ENCODE results near the gene MRPL4. TPM values are rescaled to one million over a fixed set of nuclear protein-coding genes. Genes with fewer than 3 reads are reported as not detected.

MRPL4 gene
- total RNA-seq, 1 experiment from 2014 or later = 146 TPM

DNA sequence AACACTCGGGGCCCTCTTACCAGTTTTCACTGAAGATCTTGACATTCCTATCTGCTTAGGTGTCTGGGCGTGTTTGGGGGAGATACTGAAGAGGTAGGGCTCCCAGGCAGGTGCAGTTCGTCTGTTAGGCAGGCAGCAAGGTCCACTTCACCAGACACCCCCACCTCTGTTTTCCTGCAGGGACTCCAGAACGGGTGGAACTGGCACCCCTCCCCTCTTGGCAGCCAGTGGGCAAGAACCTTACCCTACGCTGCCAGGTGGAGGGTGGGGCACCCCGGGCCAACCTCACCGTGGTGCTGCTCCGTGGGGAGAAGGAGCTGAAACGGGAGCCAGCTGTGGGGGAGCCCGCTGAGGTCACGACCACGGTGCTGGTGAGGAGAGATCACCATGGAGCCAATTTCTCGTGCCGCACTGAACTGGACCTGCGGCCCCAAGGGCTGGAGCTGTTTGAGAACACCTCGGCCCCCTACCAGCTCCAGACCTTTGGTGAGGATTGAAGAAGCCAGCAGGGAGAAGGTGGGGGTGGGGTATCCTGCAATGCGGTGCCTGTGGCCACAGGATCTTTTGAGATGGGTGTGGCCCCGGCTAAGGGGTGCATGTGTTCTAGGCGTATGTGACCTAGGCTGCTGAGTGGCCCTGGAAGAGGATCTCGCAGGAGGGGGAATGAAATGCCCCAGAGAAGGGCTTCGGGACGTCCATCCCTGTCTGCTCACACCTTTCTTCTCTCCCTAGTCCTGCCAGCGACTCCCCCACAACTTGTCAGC lies 31.5 kb downstream of the MRPL4 start:
- no peak overlapping the region for H3K9ac ChIP-seq (ENCODE audit: low read length)
- RAD21 ChIA-PET (ENCODE audit: low non-redundant PET in 1 of 2, low total read pairs in 2 of 2, uncharacterized antibody in 2 of 2, unreplicated experiment in 2 of 2) = no interaction called here

More for the DNA sequence above, 31.5 kb downstream of the MRPL4 start:
- no peaks in the 10 kb centered on the region for H3K79me2 ChIP-seq (ENCODE audit: insufficient read depth, low read length)
- peak overlapping the region in 1 of 2 experiments; percentile 3; a peak in 1 of 4 replicates for H3K4me3 ChIP-seq (replicated peaks in 1 of 2; ENCODE audit: low read depth in 1 of 2, low read length in 2 of 2)
- BruUV-seq (replicated peaks) = no TSS peak
- no peak for TF ChIP-seq SRF (IDR thresholded peaks at IDR 0.05; ENCODE audit: low read depth)
- TF ChIP-seq, protein P1, sequence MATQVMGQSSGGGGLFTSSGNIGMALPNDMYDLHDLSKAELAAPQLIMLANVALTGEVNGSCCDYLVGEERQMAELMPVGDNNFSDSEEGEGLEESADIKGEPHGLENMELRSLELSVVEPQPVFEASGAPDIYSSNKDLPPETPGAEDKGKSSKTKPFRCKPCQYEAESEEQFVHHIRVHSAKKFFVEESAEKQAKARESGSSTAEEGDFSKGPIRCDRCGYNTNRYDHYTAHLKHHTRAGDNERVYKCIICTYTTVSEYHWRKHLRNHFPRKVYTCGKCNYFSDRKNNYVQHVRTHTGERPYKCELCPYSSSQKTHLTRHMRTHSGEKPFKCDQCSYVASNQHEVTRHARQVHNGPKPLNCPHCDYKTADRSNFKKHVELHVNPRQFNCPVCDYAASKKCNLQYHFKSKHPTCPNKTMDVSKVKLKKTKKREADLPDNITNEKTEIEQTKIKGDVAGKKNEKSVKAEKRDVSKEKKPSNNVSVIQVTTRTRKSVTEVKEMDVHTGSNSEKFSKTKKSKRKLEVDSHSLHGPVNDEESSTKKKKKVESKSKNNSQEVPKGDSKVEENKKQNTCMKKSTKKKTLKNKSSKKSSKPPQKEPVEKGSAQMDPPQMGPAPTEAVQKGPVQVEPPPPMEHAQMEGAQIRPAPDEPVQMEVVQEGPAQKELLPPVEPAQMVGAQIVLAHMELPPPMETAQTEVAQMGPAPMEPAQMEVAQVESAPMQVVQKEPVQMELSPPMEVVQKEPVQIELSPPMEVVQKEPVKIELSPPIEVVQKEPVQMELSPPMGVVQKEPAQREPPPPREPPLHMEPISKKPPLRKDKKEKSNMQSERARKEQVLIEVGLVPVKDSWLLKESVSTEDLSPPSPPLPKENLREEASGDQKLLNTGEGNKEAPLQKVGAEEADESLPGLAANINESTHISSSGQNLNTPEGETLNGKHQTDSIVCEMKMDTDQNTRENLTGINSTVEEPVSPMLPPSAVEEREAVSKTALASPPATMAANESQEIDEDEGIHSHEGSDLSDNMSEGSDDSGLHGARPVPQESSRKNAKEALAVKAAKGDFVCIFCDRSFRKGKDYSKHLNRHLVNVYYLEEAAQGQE (IDR thresholded peaks at IDR 0.05; ENCODE audit: low read depth) = no peak
- TF ChIP-seq POLR2A (IDR thresholded peaks at IDR 0.05; ENCODE audit: borderline replicate concordance, extremely low read depth, insufficient read depth, insufficient read length) = no peak
- no peak for TF ChIP-seq SIN3A (IDR thresholded peaks at IDR 0.05; ENCODE audit: low read depth)
- TF ChIP-seq CEBPB (IDR thresholded peaks at IDR 0.05; ENCODE audit: low read depth) = no peak
- no peak overlapping the region for H2AFZ ChIP-seq (ENCODE audit: low read depth, low read length, poor library complexity, severe bottlenecking)
- POLR2A ChIA-PET = interaction anchor here (1.5 kb wide), 1 partner anchor 14 kb away, joined by 3 read pairs; no protein-coding TSS in a partner anchor
- peak; percentile 60 for ATAC-seq
- H3K27ac ChIP-seq (ENCODE audit: low read depth, low read length) = peak overlapping the region; percentile 44
- no peaks in the 10 kb centered on the region for H3K9me2 ChIP-seq (ENCODE audit: insufficient read depth)
- no peaks in the 10 kb centered on the region for H4K20me1 ChIP-seq (ENCODE audit: insufficient read depth)
- intact Hi-C loops (cut with micrococcal nuclease) = no loop called here
- peaks cover 13 to 33% of the 10 kb centered on the region in 2 experiments for H3K4me1 ChIP-seq (ENCODE audit: control insufficient read depth in 1 of 2, insufficient read depth in 2 of 2, low read length in 2 of 2)
- CTCF ChIA-PET = no interaction called here
- no peaks in the 10 kb centered on the region for H3K9me3 ChIP-seq (ENCODE audit: control insufficient read depth in 1 of 2, insufficient read depth in 1 of 2, low read depth in 1 of 2, low read length in 2 of 2)
- H3K27me3 ChIP-seq (ENCODE audit: insufficient read depth, low read length) = no peaks in the 10 kb centered on the region
- no peak for DNase-seq (ENCODE audit: low read depth, low spot score)
- no peaks in the 10 kb centered on the region; a peak in 2 of 4 replicates for H3K36me3 ChIP-seq (ENCODE audit: control insufficient read depth in 1 of 2, insufficient read depth in 2 of 2, low read length in 2 of 2)
- H3K4me2 ChIP-seq (ENCODE audit: low read length) = peak overlapping the region; percentile 59
